ENCODE results near the gene OPTN.

DNA sequence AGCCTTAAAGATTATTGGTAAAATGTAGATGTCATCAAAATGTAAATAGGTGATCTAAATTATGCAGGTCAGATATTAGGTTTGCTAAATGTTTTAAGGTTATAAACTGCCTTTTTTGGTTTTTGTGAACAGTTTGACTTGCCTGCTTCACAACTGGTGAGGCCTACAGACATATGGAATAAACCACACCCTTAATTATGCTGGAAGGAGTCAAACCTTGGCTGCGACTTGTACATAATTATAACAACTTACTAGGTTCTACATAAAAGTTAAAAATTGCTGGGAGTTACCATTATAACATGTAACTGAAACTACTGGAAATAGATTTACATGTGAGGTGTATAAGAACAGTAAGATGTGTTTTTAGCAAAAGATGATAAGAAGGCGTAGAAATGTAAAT, 31.5 kb upstream of the OPTN start:
- TF ChIP-seq, protein P1, sequence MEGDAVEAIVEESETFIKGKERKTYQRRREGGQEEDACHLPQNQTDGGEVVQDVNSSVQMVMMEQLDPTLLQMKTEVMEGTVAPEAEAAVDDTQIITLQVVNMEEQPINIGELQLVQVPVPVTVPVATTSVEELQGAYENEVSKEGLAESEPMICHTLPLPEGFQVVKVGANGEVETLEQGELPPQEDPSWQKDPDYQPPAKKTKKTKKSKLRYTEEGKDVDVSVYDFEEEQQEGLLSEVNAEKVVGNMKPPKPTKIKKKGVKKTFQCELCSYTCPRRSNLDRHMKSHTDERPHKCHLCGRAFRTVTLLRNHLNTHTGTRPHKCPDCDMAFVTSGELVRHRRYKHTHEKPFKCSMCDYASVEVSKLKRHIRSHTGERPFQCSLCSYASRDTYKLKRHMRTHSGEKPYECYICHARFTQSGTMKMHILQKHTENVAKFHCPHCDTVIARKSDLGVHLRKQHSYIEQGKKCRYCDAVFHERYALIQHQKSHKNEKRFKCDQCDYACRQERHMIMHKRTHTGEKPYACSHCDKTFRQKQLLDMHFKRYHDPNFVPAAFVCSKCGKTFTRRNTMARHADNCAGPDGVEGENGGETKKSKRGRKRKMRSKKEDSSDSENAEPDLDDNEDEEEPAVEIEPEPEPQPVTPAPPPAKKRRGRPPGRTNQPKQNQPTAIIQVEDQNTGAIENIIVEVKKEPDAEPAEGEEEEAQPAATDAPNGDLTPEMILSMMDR (IDR thresholded peaks at IDR 0.05) = no peak
- no peak for TF ChIP-seq EZH2phosphoT487 (IDR thresholded peaks at IDR 0.05)
- TF ChIP-seq EZH2 (IDR thresholded peaks at IDR 0.05) = no peak
